Tibial nerve (tissue), 4 donors: Measurements from ENCODE around the gene RAPGEF5.

ENCODE experiments used
- EP300 ChIP-seq, 2 donors: sonication (generic); formaldehyde crosslinking; IDR thresholded peaks; one replicate each; pipeline ENCODE4 v1.6.1; 2017; ENCODE audit warnings: antibody characterized with exemption in 2 of 2, mild to moderate bottlenecking in 1 of 2
- POLR2A ChIP-seq, 2 donors: fragments of 450-650 bp; IDR thresholded peaks; one replicate each; pipeline ENCODE4 v1.6.1; 2017; ENCODE audit warnings: antibody characterized with exemption in 2 of 2, mild to moderate bottlenecking in 2 of 2, moderate library complexity in 2 of 2
- TF ChIP-seq, protein P1 (sequence below), 5 experiments: fragments of 200-600 bp in 3 of 5; fragments of 450-650 bp in 2 of 5; sonication (generic) in 3 of 5; IDR thresholded peaks; one replicate each; pipeline ENCODE4 v1.5.1; 2016 to 2019; ENCODE audit warnings: antibody characterized with exemption in 5 of 5, mild to moderate bottlenecking in 3 of 5, moderate library complexity in 2 of 5

DNA sequence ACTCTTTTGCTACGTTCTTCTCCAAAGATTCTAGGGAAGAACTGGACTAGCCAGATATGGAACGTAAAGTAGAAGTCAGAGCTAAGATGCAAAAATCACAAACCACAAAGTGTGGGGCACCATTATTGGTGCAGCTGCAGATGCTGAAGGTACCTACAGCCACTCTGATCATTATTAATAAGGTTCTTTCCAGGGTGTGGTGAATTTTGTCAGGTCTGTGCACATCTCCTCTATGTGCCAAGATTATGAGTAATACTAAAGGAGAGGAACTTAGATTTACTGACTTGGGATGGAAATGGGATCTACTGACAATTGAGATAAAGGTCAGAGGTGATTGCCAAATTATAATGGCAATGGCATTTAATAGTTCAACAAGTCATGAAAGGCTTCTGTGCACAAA is 148.2 kb downstream of the RAPGEF5 start:
- TF ChIP-seq, protein P1, sequence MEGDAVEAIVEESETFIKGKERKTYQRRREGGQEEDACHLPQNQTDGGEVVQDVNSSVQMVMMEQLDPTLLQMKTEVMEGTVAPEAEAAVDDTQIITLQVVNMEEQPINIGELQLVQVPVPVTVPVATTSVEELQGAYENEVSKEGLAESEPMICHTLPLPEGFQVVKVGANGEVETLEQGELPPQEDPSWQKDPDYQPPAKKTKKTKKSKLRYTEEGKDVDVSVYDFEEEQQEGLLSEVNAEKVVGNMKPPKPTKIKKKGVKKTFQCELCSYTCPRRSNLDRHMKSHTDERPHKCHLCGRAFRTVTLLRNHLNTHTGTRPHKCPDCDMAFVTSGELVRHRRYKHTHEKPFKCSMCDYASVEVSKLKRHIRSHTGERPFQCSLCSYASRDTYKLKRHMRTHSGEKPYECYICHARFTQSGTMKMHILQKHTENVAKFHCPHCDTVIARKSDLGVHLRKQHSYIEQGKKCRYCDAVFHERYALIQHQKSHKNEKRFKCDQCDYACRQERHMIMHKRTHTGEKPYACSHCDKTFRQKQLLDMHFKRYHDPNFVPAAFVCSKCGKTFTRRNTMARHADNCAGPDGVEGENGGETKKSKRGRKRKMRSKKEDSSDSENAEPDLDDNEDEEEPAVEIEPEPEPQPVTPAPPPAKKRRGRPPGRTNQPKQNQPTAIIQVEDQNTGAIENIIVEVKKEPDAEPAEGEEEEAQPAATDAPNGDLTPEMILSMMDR (IDR thresholded peaks at IDR 0.05) = no peak
- no peak for TF ChIP-seq POLR2A (IDR thresholded peaks at IDR 0.05)
- TF ChIP-seq EP300 (IDR thresholded peaks at IDR 0.05) = no peak
